Activated CD8-positive, alpha-beta T cell treated with anti-CD3 and anti-CD28 coated beads for 36 hours (primary cell): ENCODE data around the gene SAP25. TPM values are rescaled to one million over a fixed set of nuclear protein-coding genes. Genes with fewer than 3 reads are reported as not detected.

ENCODE experiments used
- ATAC-seq: fragments of 200-7000 bp; cut with Tn5 transposase; one replicate; pipeline ENCODE4 v1.10.0; 2021; ENCODE audit warnings: mild to moderate bottlenecking, moderate library complexity
- CTCF ChIA-PET: fragments of 350-600 bp; sonication (Branson Sonifier 250); formaldehyde crosslinking; loops from one replicate; lab custom pipeline; 2021; ENCODE audit warnings: antibody characterized with exemption; lab: Charles Lee
- POLR2A ChIA-PET: fragments of 350-600 bp; sonication (Branson Sonifier 250); formaldehyde crosslinking; loops from one replicate; lab custom pipeline; 2021; ENCODE audit warnings: antibody characterized with exemption; lab: Charles Lee
- DNase-seq: peaks from one replicate; pipeline ENCODE4 v3.0.0-alpha.2; 2020
- H3K27ac Mint-ChIP-seq: one replicate; pipeline ENCODE4 v1.8.0; 2021; ENCODE audit warnings: mild to moderate bottlenecking, mixed read lengths
- H3K27me3 Mint-ChIP-seq: one replicate; pipeline ENCODE4 v1.8.0; 2021; ENCODE audit warnings: mixed read lengths
- H3K36me3 Mint-ChIP-seq: one replicate; pipeline ENCODE4 v1.8.0; 2021; ENCODE audit warnings: low read depth, mixed read lengths
- H3K4me1 Mint-ChIP-seq: one replicate; pipeline ENCODE4 v1.8.0; 2021; ENCODE audit warnings: low read depth, mixed read lengths
- H3K4me3 Mint-ChIP-seq: one replicate; pipeline ENCODE4 v1.8.0; 2021; ENCODE audit warnings: mild to moderate bottlenecking, moderate library complexity, mixed read lengths
- H3K9me3 Mint-ChIP-seq: one replicate; pipeline ENCODE4 v1.8.0; 2021; ENCODE audit warnings: mixed read lengths
- CTCF ChIP-seq: fragments of 200-600 bp; IDR thresholded peaks from one replicate; pipeline ENCODE4 v1.8.0; 2022; ENCODE audit warnings: antibody characterized with exemption, mild to moderate bottlenecking
- intact Hi-C: fragments of 100-400 bp; cut with micrococcal nuclease; formaldehyde crosslinking; loops from one replicate; pipeline ENCODE4 v1.10.0; 2022
- total RNA-seq, 2 experiments: library from RNA; stranded (reverse); gene quantifications; one replicate each; pipeline ENCODE4 v1.2.3, GENCODE V29; 2021

SAP25 gene
- total RNA-seq, 2 experiments from 2014 or later: 9.9 to 12.8 TPM

GRCh38 chr7:100582041-100582579 is 8.4 kb upstream of the SAP25 start:
- peaks cover 20% of the 10 kb centered on the region for H3K4me1 Mint-ChIP-seq
- DNase-seq (no peak), ATAC-seq (no peak)
- no peaks in the 10 kb centered on the region for H3K9me3 Mint-ChIP-seq
- peak overlapping the region; percentile 98 for H3K4me3 Mint-ChIP-seq
- peaks cover 5% of the 10 kb centered on the region for H3K36me3 Mint-ChIP-seq
- peak overlapping the region; percentile 93 for H3K27ac Mint-ChIP-seq
- H3K27me3 Mint-ChIP-seq: no peaks in the 10 kb centered on the region
- intact Hi-C loops: no loop called here
- TF ChIP-seq CTCF: no peak
- ChIA-PET POLR2A (interaction anchor here (0.7 to 2.3 kb wide), 4 partner anchors 9 to 478 kb away, joined by 3 to 8 read pairs (median 3); no protein-coding TSS in a partner anchor), CTCF (interaction anchor here (0.9 to 1.2 kb wide), 6 partner anchors 18 to 113 kb away, joined by 3 to 5 read pairs (median 3); no protein-coding TSS in a partner anchor)

GRCh38 chr7:100580466-100581283 is 7.0 kb upstream of the SAP25 start:
- POLR2A ChIA-PET: interaction anchor here (1.0 to 1.4 kb wide), 2 partner anchors 10 to 111 kb away, joined by 3 to 4 read pairs; no protein-coding TSS in a partner anchor
- Mint-ChIP-seq H3K36me3 (peaks cover 5% of the 10 kb centered on the region), H3K27ac (no peak overlapping the region), H3K4me1 (peaks cover 20% of the 10 kb centered on the region), H3K9me3 (no peaks in the 10 kb centered on the region), H3K4me3 (no peak overlapping the region), H3K27me3 (no peaks in the 10 kb centered on the region)
- DNase-seq: no peak
- CTCF ChIA-PET: interaction anchor here (0.8 to 1.0 kb wide), 2 partner anchors 17 to 125 kb away, joined by 3 to 4 read pairs; partner anchors contain the start of gene POP7
- no peak for ATAC-seq
- TF ChIP-seq CTCF: no peak
- intact Hi-C loops: no loop called here

GRCh38 chr7:100578246-100579183 is 4.8 kb upstream of the SAP25 start:
- TF ChIP-seq CTCF: no peak
- Mint-ChIP-seq H3K27ac (no peak overlapping the region), H3K27me3 (no peaks in the 10 kb centered on the region), H3K4me3 (no peak overlapping the region), H3K9me3 (no peaks in the 10 kb centered on the region), H3K4me1 (peaks cover 12% of the 10 kb centered on the region), H3K36me3 (peaks cover 9% of the 10 kb centered on the region)
- no peak for ATAC-seq
- ChIA-PET POLR2A (interaction anchor here (0.8 to 1.0 kb wide), 2 partner anchors 7 to 8 kb away, joined by 3 read pairs; partner anchors contain the start of genes FBXO24 and LRCH4), CTCF (interaction anchor here (0.8 to 1.3 kb wide), 2 partner anchors 14 to 127 kb away, joined by 3 to 4 read pairs; partner anchors contain the start of gene POP7)
- DNase-seq: no peak
- intact Hi-C loops: no loop called here

GRCh38 chr7:100577507-100577906 is 3.8 kb upstream of the SAP25 start:
- no peak overlapping the region for H3K27ac Mint-ChIP-seq
- ChIA-PET CTCF (interaction anchor here (0.7 to 1.3 kb wide), 3 partner anchors 13 to 128 kb away, joined by 3 to 5 read pairs (median 4); partner anchors contain the start of gene POP7), POLR2A (interaction anchor here (1.0 to 1.8 kb wide), 2 partner anchors 8 to 13 kb away, joined by 3 to 4 read pairs; partner anchors contain the start of genes FBXO24 and LRCH4)
- no peak for ATAC-seq
- peaks cover 4% of the 10 kb centered on the region for H3K4me1 Mint-ChIP-seq
- peaks cover 8% of the 10 kb centered on the region for H3K36me3 Mint-ChIP-seq
- intact Hi-C loops: no loop called here
- no peak for TF ChIP-seq CTCF
- no peaks in the 10 kb centered on the region for H3K27me3 Mint-ChIP-seq
- no peak for DNase-seq
- H3K9me3 Mint-ChIP-seq: no peaks in the 10 kb centered on the region
- no peak overlapping the region for H3K4me3 Mint-ChIP-seq
